Measurements from ENCODE around the gene PLXDC2.
"Not testable (repeated sequence)": the region's sequence is repeated elsewhere in the genome, so short reads cannot be mapped to it uniquely, and the experiment has no call there.

Gene PLXDC2

DNA sequence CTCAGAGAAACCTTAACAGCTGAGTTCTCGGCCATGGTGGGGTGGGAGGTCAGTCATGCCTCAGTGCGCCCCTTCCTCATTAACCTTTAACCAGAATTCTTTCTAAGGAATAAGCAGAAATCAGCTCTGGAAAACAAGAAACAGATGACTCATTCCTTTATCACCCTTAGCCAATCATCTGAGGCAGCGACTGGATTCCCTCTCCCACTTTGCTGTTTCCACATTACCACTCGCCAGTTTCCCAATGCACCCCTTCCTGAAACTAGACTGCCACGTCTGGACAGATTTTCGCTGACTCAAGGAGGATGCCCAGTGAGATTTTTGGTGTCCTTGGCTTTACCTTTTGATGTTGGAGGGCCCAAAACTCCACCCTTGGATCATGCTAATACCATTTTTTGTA is 223.8 kb downstream of the PLXDC2 start:
- DNase-seq (ENCODE audit: low read depth in 2 of 2): no peak

DNA sequence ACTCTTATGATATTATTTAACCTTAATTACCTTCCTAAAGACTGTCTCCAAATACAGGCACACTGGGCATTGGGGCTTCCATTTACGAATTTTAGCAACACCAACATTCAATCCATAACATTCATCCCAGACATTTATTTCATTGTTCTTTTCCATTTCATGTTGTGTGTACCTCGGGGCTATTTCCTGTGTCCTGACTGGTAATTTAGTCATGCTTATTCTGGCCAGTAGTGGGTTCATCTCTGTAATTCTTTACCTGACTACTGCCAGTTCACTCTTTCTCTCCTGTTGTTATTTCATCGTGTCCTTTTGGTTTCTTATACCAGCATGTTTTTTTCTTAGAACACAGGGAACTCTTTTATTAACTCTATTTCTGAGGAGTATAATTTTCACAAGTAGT is 225.7 kb downstream of the PLXDC2 start:
- no peak for DNase-seq (ENCODE audit: low read depth in 2 of 2)

DNA sequence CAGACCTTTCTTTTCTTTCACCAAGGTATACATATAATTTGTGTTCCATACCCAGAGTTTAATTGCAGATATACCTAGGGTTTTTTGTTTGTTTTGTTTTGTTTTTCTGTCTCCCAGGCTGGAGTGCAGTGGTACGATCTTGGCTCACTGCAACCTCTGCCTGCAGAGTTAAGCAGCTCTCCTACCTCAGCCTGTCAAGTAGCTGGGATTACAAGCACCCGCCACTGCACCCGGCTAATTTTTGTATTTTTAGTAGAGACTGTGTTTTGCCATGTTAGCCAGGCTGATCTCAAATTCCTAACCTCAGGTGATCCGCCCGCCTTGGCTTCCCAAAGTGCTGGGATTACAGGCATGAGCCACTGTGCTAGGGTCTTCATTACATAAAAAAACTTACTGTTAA is 228.9 kb downstream of the PLXDC2 start:
- not testable (repeated sequence) for DNase-seq (ENCODE audit: low read depth in 2 of 2)

DNA sequence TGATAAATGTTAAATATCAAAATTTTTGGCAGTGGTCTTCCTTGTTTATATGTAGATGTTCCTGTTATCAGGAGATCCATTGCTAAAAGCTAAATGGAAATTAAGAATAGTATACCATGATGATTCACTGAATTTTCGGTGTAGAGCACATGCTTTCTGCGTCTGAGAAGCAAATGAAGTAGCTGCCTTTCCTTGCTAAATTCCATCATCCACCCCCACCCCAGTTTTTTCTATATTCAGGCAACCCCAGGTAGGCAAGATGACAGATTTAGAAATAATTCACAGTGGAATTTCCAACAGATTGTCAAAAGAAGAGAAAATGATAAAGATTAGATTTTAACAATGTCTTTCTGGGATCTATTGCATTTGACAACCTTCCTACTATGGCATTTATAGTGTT is 231.9 kb downstream of the PLXDC2 start:
- DNase-seq (ENCODE audit: low read depth in 2 of 2): no peak

DNA sequence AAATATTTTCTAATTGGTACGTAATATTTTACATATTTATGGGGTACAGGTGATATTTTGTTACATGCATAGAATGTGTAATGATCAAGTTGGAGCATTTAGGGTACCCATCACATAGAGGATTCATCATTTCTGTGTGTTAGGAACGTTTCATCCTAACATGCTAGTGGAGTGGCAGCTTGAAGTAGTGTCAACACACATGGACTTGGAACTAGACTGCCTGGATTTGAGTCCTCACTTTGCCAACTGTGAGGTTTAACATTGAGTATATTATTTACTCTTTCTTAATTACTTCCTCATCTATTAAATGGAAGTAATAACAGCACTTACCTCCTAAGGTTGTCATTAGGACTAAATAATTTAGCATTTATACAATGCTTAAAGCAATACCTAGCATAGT is 241.9 kb downstream of the PLXDC2 start:
- DNase-seq (ENCODE audit: low read depth in 2 of 2): no peak

DNA sequence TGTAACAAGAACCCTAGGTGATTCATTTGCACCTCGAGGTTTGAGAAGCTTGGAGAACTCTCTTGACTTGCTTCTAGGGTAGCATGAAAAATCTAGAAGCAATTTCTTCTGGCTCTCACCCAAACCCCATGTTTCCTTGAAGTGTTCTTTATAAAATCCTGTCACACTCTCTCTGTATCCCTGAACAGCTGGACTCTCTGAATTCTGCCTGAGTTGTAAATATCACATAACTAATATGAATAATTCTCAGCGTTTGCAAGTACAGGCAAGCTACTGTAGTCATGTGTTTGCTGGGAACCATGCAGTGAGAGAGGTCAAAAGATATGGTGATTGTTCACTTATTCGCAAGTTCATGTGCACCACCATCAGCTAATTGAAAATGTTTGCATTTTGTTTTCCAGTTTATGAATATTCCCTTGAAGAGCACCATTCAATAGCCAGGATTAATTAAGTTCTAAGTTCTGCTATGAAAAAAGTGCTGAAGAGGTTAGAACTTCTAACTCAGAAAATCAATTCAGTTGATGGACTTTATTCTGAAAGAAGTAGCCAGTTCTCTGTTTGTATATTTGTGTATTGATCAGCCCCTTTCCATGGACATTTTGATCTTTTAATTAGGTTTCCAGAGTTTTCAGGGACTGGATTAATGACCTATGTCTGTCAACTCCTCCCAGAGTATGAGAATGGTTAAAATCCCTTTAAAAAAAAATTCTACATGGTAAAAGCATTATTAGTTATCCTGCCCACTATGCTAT is 243.0 kb downstream of the PLXDC2 start:
- DNase-seq (ENCODE audit: low read depth in 2 of 2): no peak

DNA sequence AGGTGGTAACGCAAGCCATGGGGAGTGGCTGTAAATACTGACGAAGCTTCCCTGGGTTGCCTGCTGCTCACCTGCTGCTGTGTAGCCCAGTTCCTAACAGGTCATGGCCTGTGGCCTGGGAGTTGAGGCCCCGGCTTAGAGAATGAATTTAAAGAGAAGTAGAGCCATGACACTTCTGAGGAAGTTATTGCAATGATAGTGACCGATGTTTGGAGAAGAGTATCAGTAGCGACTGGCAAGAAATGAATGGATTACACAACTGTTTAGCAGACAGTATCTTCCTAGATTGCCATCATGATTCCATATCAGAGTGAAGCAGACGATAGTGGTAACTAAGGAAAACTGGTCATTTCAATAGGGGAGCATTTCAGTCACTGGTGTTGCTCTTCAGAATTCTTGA is 249.6 kb downstream of the PLXDC2 start:
- DNase-seq (ENCODE audit: low read depth in 2 of 2): no peak

DNA sequence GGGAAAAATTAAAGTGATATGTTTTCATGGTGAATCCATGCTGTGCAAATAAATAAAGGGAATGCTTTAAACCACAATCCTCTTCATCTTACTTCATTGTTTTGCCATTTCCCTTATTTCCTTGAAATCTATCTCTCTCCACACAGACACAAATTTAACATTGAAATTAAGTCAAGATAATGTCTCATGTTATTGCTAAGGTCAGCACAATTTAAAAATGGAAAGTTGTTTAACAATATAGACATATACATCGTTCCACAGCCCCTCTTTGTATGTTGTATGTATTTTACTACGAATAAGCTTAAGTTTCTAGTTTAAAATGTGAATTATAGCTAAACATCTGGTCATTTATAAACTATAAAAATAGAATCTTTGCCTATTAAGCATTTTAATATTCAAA is 256.9 kb downstream of the PLXDC2 start:
- no peak for DNase-seq (ENCODE audit: low read depth in 2 of 2)

DNA sequence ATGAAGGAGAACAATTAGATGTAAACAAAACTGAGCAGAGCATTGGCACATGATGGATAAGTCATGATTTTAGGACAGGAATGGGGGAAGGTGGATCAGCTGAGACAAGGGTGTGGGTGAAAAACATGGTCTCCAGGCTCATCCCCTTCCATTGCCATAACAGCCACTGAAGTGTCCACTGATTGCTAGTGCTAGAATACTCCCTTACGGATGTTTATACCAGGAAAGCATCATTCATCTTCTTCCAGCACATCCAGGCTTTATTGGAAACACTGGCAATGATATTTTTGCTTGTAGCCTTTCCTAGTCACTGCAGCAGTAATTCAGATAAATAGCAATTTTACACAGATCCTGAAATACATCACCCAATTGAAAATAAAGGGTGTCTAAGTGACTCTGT is 259.5 kb downstream of the PLXDC2 start:
- no peak for DNase-seq (ENCODE audit: low read depth in 2 of 2)

DNA sequence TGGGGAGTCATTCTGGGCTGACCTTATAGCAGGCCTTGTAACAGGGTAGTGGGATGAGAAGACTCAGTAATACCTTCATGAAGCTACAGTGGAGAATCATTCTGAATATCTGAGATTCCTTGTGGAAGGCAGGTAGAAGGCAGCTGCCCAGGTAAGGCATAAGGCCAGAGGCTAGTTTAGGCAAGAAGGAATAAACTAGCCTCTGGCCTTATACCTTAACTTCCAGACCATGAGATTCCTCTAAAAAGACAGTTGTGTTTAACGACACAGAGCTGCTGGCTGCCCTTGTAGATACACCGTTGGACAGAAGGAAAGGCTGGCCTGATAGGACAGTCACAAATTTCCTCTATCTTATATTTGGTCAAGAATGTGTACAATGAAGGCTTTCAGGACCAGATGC is 268.2 kb downstream of the PLXDC2 start:
- no peak for DNase-seq (ENCODE audit: low read depth in 2 of 2)

DNA sequence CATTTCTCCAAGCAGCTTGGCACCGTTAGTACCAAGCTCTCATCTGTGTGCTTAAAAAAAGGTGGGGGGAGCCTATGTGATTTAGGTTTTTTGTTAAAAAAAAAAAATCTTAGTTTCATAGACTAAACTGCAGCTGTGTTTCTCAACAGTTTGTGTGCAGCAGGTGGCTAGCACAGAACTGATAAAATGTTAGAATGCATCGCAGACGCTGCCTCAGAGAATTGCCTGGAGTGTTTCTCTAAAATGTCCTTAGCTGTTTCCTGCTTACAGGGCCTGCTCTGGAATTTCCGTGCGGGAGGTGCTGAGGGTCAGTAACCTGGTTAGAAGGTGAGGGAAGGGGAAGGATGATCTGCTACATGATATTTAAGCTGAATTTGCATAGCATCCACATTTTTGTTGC is 268.9 kb downstream of the PLXDC2 start:
- no peak for DNase-seq (ENCODE audit: low read depth in 2 of 2)

DNA sequence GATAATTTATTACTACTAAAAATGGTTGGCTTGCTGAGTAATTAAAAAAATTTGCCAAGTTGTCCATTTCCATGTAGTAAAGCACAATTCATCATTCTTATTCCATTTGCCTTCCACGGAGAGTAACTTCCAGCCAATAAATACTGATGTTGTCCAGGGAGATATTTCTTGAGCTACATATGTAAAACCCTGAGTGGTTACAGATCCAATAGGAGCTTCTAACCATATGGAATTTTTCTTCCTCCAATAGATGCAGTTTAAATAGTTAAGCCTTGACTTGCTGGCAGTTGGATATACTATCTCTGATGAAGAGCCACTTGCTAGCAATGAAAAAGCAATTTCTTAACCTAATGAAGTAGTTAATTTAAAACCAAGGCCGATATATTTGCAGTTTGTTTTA is 271.1 kb downstream of the PLXDC2 start:
- DNase-seq (ENCODE audit: low read depth in 2 of 2): no peak

DNA sequence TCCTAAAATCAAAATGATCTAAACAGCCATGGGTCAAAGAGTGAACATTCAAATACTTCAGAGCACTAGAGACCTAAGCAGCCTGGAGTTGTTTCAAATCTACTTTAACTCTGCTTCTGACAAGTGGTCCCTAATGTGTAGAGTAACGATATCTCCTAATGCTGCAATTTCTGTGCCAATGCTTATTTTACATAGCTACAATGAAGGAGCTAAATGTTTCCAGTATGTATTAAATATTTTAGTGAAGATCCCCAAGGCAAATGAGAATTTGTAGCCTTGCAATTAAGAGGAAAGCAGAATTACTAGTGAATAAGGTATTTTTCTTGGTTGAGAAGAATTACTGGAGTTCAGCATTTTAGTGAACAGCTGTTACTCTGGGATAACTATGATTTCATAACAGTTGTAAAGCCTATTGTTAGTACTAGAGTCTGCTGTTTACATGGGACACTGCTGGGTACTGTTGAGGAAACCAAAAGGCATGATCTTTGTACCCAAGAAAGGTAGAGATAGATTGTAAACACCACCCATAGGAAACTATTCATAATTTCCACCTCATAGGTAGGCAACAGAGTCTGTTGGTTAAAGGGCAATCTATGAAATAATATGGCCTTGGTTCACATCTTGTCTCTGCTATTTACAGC is 271.9 kb downstream of the PLXDC2 start:
- DNase-seq (ENCODE audit: low read depth in 2 of 2): no peak

DNA sequence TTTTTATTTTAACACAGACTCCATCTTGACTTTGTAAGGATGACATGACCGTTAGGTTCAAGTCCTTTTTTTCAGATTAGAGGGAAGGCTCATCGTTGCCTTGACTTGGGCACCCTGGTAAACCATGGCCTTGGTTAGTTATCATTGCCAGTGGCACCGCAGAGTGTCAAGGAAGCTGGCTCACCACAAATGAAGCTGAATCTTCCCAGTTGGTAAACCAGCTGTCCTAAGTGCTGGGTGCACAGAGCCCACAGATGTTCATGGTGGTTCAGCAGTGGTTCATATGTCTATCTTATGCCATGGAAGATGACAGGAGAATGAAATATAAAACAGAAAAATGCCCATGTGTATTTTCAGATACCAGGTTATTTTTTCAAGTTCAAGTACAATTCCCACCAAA is 273.6 kb downstream of the PLXDC2 start:
- DNase-seq (ENCODE audit: low read depth in 2 of 2): no peak

DNA sequence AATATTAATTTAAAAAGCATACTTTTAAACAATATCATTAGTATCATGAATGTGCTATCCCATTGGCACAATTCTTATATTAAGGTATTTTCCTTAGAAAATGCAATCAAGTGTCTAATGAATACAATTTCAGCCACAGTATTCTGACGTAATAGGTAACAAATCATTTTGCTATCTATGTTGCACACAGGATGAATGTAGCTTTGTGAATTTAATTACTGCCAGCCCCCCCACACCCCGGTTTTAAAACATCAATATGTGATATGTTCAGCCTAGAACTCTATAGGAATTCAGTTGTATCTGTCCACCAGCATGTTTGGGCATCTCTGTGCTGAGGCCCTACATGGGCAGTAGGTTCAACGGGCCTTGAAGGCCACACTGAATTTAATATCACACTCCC is 274.6 kb downstream of the PLXDC2 start:
- no peak for DNase-seq (ENCODE audit: low read depth in 2 of 2)

DNA sequence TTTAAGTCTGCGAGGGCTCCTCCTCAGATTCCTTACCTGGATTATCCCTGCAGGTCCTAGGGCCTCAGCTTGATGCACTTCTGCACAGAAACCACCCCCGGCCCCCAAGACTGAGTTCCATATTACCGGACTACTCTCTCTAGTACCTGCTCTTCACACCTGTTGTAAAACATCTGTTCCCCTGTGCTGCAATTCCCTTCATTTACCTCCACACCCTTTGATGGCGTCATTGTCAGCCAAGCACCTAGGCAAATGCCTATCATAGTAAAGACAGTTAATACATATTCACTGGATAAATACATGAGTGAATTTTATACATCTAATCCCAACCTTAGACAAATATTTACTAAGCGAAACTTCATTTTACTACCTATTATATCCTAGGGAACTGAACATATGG is 275.5 kb downstream of the PLXDC2 start:
- DNase-seq (ENCODE audit: low read depth in 2 of 2): no peak

DNA sequence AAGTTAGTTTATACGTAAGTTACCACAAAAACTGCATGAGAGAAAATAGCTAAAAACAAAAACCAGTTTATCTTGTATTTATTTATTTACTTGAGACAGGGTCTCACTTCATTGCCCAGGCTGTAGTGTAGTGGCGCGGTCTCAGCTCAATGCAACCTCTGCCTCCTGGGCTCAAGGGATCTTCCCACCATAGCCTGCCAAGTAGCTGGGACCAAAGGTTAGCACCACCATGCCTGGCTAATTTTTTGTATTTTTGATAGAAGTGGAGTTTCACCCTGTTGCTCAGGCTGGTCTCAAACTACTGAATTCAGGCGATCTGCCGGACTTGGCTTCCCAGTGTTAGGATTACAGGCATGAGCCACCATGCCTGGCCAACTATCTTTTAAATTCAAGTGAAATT is 277.4 kb downstream of the PLXDC2 start:
- no peak for DNase-seq (ENCODE audit: low read depth in 2 of 2)

DNA sequence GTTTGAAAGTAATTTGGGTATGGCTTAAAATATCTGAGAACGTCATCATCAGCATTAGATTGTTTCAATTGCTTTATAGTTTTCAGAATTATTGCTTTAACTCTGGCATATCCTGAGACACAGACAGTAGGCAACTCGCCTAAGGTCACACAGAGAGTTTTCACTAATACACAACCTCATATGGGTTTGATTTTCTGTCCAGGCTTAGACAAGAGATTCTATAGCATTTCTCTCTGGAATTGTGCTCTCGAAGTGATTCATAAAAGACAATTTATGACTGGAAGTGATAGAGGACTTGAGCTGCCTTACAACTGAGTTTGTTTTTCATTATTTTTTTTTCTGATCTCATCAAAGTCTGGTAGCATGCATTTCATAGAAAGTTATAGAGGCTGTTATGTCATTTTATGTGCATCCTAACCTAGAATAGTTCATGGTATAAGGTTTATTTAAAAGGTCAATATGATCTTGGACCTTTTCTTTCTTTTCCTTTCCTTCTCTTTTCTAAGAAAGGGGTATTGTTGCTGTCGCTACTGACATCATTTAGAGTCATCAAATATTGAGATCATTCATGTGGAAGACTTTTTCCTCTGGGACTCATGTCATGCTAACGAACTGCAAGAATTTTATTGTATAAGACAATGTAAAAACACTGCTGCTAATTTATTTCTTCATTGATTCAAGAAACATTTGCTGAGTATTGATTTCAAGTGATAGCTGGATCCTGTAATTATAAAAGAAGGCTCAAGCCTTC is 278.2 kb downstream of the PLXDC2 start:
- DNase-seq (ENCODE audit: low read depth in 2 of 2): no peak

DNA sequence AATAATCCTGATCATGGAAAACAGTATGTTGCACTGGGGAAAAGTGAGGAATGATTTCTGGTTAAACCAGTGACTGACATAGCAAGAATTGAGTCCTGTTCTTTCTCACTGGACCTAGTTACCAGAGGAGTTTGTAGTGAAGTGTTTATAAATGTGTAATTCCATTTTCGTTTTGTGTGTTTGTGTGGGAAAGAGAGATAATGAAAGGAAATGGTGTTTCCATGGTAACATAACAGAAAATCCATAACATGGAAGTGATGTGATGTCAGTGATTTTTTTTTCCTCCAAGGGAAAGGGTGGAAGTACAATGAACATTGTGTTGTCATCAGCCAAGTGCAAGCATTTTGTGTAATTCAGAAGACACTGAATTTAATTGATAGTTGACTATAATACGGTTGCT is 283.9 kb downstream of the PLXDC2 start:
- no peak for DNase-seq (ENCODE audit: low read depth in 2 of 2)

DNA sequence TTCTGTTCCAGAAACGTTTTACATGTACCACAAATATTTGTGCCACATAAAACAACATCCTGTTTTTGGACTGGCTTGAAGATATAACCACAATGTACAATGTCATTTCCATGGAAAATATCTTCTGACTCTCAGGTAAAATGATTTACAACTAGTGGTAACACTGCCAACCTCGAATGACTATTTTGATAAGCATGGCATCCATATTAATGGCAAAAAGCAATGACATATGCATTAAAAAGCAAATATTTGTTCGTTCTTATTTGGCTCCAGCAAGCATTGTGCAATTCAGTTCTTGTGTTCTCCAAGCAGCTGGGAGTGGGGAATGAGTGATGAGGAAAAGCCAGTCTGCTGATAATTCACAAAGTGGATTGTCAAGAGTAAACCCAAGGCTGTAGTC is 289.0 kb downstream of the PLXDC2 start:
- DNase-seq (ENCODE audit: low read depth in 2 of 2): no peak

DNA sequence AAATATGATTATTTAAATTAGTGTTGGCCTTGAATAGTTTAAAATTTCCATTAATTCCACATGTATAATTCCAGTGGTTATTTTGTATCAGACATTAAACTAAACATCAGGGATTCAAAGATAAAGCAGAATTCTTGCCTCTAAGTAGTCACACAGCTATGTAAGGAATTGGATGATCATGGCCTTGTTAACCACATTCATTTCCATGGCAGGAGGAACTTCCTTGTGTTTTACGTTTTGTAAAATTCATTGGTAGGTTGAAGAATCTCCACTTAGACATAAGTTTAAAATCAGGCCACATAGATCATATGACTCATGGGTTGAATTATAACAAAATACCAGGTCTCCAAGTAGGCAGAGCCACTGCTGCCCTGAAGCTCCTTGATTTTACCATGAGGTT is 289.7 kb downstream of the PLXDC2 start:
- no peak for DNase-seq (ENCODE audit: low read depth in 2 of 2)

DNA sequence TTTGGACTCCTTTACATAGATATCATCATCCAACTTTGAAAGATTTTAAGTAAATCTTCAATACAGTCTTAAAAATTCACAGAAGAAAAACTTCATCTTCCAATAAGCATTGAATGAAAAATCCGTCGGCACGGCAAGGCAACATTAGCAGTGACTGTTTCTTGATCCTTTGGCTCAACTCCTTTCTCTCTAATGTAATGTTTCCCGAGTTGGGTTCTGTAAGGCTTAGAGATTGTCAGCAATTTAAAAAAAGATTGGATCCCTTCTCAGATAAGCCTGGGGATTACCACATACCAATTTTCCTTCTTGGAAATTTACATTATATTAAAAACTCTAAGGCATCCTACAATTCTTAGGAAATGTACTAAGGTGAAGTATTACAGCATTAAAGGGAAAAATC is 291.8 kb downstream of the PLXDC2 start:
- DNase-seq (ENCODE audit: low read depth in 2 of 2): no peak

DNA sequence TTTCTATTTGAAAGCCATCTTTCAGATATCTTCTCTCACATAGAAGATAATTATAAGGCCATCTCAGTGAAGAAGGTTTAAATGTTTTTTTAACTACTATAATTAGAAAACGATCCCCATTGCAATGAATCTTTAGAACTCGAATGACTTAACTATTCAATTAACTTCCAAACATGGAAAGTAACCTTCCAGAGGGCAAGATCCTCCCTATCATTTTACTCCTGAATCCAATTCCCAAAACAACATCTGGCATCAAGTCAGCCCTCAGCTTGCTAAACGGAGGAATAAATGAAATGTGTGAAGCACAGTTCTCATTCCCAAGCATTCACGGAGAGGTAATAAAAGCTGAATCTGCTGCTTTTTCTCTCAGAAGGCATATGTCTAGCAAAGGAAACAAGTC is 293.4 kb downstream of the PLXDC2 start:
- no peak for DNase-seq (ENCODE audit: low read depth in 2 of 2)
